ENCODE data around the gene CD74. TPM values are rescaled to one million over a fixed set of nuclear protein-coding genes. Genes with fewer than 3 reads are reported as not detected.

Gene CD74
- polyA plus RNA-seq, 1 donor from 2014 or later: not detected

- H3K4me3 ChIP-seq (ENCODE audit: low read length): no peak overlapping the region
- H3K4me2 ChIP-seq (ENCODE audit: low read length): no peak overlapping the region
- no peaks in the 10 kb centered on the region for H3K36me3 ChIP-seq (ENCODE audit: insufficient read depth, low read length)
- H3K27me3 ChIP-seq (ENCODE audit: insufficient read depth, low read depth, low read length): no peaks in the 10 kb centered on the region
- no peaks in the 10 kb centered on the region for H4K20me1 ChIP-seq (ENCODE audit: insufficient read depth)
- no peak overlapping the region for H2AFZ ChIP-seq (ENCODE audit: low read depth, low read length)
- H3K9ac ChIP-seq (ENCODE audit: low read length): no peak overlapping the region
- no peaks in the 10 kb centered on the region for H3K9me3 ChIP-seq (ENCODE audit: low read length)
- H3K9me2 ChIP-seq (ENCODE audit: insufficient read depth, low read length): no peaks in the 10 kb centered on the region
- TF ChIP-seq POLR2AphosphoS5 (IDR thresholded peaks at IDR 0.05) (no peak), TAF1 (IDR thresholded peaks at IDR 0.05; ENCODE audit: low read depth) (no peak), REST (IDR thresholded peaks at IDR 0.05; ENCODE audit: borderline replicate concordance) (no peak), CTCF (IDR thresholded peaks at IDR 0.05; ENCODE audit: poor library complexity, severe bottlenecking) (no peak)
- H3K27ac ChIP-seq (ENCODE audit: low read length): no peak overlapping the region
- H3F3A ChIP-seq (ENCODE audit: insufficient read depth, low read length, poor library complexity, severe bottlenecking): no peaks in the 10 kb centered on the region
- H3K79me2 ChIP-seq (replicated peaks; ENCODE audit: insufficient read depth, low read length): no peaks in the 10 kb centered on the region
Measured at GRCh38 chr5:150407096-150407720, 5.5 kb downstream of the CD74 start.

- Histone ChIP-seq H4K20me1 (ENCODE audit: insufficient read depth) (no peaks in the 10 kb centered on the region), H3K9me3 (ENCODE audit: low read length) (no peaks in the 10 kb centered on the region), H2AFZ (ENCODE audit: low read depth, low read length) (no peak overlapping the region), H3K36me3 (ENCODE audit: insufficient read depth, low read length) (no peaks in the 10 kb centered on the region), H3K4me3 (ENCODE audit: low read length) (no peak overlapping the region), H3K27ac (ENCODE audit: low read length) (no peak overlapping the region), H3K4me2 (ENCODE audit: low read length) (no peak overlapping the region), H3K9ac (ENCODE audit: low read length) (no peak overlapping the region), H3K27me3 (ENCODE audit: insufficient read depth, low read depth, low read length) (no peaks in the 10 kb centered on the region), H3K79me2 (replicated peaks; ENCODE audit: insufficient read depth, low read length) (no peaks in the 10 kb centered on the region), H3F3A (ENCODE audit: insufficient read depth, low read length, poor library complexity, severe bottlenecking) (no peaks in the 10 kb centered on the region), H3K9me2 (ENCODE audit: insufficient read depth, low read length) (no peaks in the 10 kb centered on the region)
- TF ChIP-seq CTCF (IDR thresholded peaks at IDR 0.05; ENCODE audit: poor library complexity, severe bottlenecking) (no peak), RAD21 (conservative IDR thresholded peaks at IDR 0.05) (no peak), EZH2 (IDR thresholded peaks at IDR 0.05; ENCODE audit: borderline replicate concordance, insufficient read depth, low read length, poor library complexity, severe bottlenecking) (no peak), MXI1 (conservative IDR thresholded peaks at IDR 0.05; ENCODE audit: poor library complexity, severe bottlenecking) (no peak), EP300 (conservative IDR thresholded peaks at IDR 0.05; ENCODE audit: poor library complexity, severe bottlenecking) (no peak), REST (IDR thresholded peaks at IDR 0.05; ENCODE audit: borderline replicate concordance) (no peak), TAF1 (IDR thresholded peaks at IDR 0.05; ENCODE audit: low read depth) (no peak), POLR2AphosphoS5 (IDR thresholded peaks at IDR 0.05) (no peak), SMC3 (conservative IDR thresholded peaks at IDR 0.05; ENCODE audit: poor library complexity) (no peak)
Measured at GRCh38 chr5:150406723-150407095, 6.0 kb downstream of the CD74 start.

All from neural cell (in vitro differentiated cells).